ENCODE results near the gene E2F3.
"Not testable (repeated sequence)": the region's sequence is repeated elsewhere in the genome, so short reads cannot be mapped to it uniquely, and the experiment has no call there.

Gene E2F3

GRCh38 chr6:20467437-20467836 is 65.8 kb downstream of the E2F3 start:
- no peak for DNase-seq (ENCODE audit: low spot score)

- DNase-seq (ENCODE audit: low spot score), result no peak
Observed at GRCh38 chr6:20468209-20468608, 66.5 kb downstream of the E2F3 start.

- no peak for DNase-seq (ENCODE audit: low spot score)
Observed at GRCh38 chr6:20472748-20473147, 71.1 kb downstream of the E2F3 start.

GRCh38 chr6:20473518-20473917 is 71.8 kb downstream of the E2F3 start:
- no peak for DNase-seq (ENCODE audit: low spot score)

- no peak for DNase-seq (ENCODE audit: low spot score)
Observed at GRCh38 chr6:20474874-20475542, 73.3 kb downstream of the E2F3 start.

GRCh38 chr6:20476501-20477043 is 74.9 kb downstream of the E2F3 start:
- DNase-seq (ENCODE audit: low spot score), result no peak

GRCh38 chr6:20477485-20477884 is 75.8 kb downstream of the E2F3 start:
- no peak for DNase-seq (ENCODE audit: low spot score)

GRCh38 chr6:20479060-20479459 is 77.4 kb downstream of the E2F3 start:
- DNase-seq (ENCODE audit: low spot score), result no peak

GRCh38 chr6:20479526-20479925 is 77.8 kb downstream of the E2F3 start:
- no peak for DNase-seq (ENCODE audit: low spot score)

- no peak for DNase-seq (ENCODE audit: low spot score)
Observed at GRCh38 chr6:20481281-20481680, 79.6 kb downstream of the E2F3 start.

GRCh38 chr6:20483887-20484497 is 82.3 kb downstream of the E2F3 start:
- no peak for DNase-seq (ENCODE audit: low spot score)

GRCh38 chr6:20486641-20487040 is 85.0 kb downstream of the E2F3 start:
- DNase-seq (ENCODE audit: low spot score), result no peak

- no peak for DNase-seq (ENCODE audit: low spot score)
Observed at GRCh38 chr6:20487669-20488375, 86.1 kb downstream of the E2F3 start.

- DNase-seq (ENCODE audit: low spot score), result no peak
Observed at GRCh38 chr6:20490591-20490990, 88.9 kb downstream of the E2F3 start.

- DNase-seq (ENCODE audit: low spot score), result no peak
Observed at GRCh38 chr6:20492099-20492498, 90.4 kb downstream of the E2F3 start.

GRCh38 chr6:20497216-20498040 is 95.7 kb downstream of the E2F3 start:
- DNase-seq (ENCODE audit: low spot score), result no peak

GRCh38 chr6:20498041-20498385 is 96.3 kb downstream of the E2F3 start:
- no peak for DNase-seq (ENCODE audit: low spot score)

GRCh38 chr6:20509212-20509611 is 107.5 kb downstream of the E2F3 start:
- no peak for DNase-seq (ENCODE audit: low spot score)

- DNase-seq (ENCODE audit: low spot score), result no peak
Observed at GRCh38 chr6:20511852-20512251, 110.2 kb downstream of the E2F3 start.

- not testable (repeated sequence) for DNase-seq (ENCODE audit: low spot score)
Observed at GRCh38 chr6:20525208-20525607, 123.5 kb downstream of the E2F3 start.

- DNase-seq (ENCODE audit: low spot score), result peak; percentile 79
Observed at GRCh38 chr6:20529086-20529448, 127.4 kb downstream of the E2F3 start.

GRCh38 chr6:20532881-20533280 is 131.2 kb downstream of the E2F3 start:
- DNase-seq (ENCODE audit: low spot score), result no peak
